OCI-LY1 (cell line): ENCODE results near the gene PSMG4.

Experiments
- H2AFZ ChIP-seq: fragments of 200-600 bp; sonication (generic), shearing (Covaris generic); 2 replicates; pipeline ENCODE4 v1.6.0; 2014; ENCODE audit warnings: antibody characterized with exemption, mild to moderate bottlenecking, low read length
- H3F3A ChIP-seq: fragments of 200-600 bp; sonication (generic), shearing (Covaris generic); 2 replicates; pipeline ENCODE4 v1.6.0; 2014; ENCODE audit warnings: mild to moderate bottlenecking, antibody characterized with exemption, low read length, moderate library complexity; ENCODE audit not compliant: insufficient read depth
- H3K27ac ChIP-seq: fragments of 200-600 bp; sonication (generic); 2 replicates; pipeline ENCODE4 v1.5.1; 2014; ENCODE audit warnings: low read length, mixed run types, mild to moderate bottlenecking, low read depth; ENCODE audit not compliant: poor library complexity, severe bottlenecking
- H3K27me3 ChIP-seq: fragments of 200-600 bp; sonication (generic); 2 replicates; pipeline ENCODE4 v1.6.0; 2014; ENCODE audit warnings: antibody characterized with exemption, mild to moderate bottlenecking, low read length, moderate library complexity; ENCODE audit not compliant: insufficient read depth
- H3K36me3 ChIP-seq: fragments of 200-600 bp; sonication (generic); 2 replicates; pipeline ENCODE4 v1.6.1; 2014; ENCODE audit warnings: mild to moderate bottlenecking, antibody characterized with exemption, low read length, moderate library complexity, mixed read lengths; ENCODE audit not compliant: insufficient read depth
- H3K4me1 ChIP-seq: fragments of 200-600 bp; sonication (generic); 2 replicates; pipeline ENCODE4 v1.5.1; 2014; ENCODE audit warnings: mild to moderate bottlenecking, low read length, moderate library complexity; ENCODE audit not compliant: insufficient read depth, severe bottlenecking
- H3K4me2 ChIP-seq: fragments of 200-600 bp; sonication (generic), shearing (Covaris generic); 2 replicates; pipeline ENCODE4 v1.6.1; 2014; ENCODE audit warnings: low read length
- H3K4me3 ChIP-seq: fragments of 200-600 bp; sonication (generic); 2 replicates; pipeline ENCODE4 v1.5.1; 2014; ENCODE audit warnings: low read length, low read depth, mild to moderate bottlenecking, mixed read lengths; ENCODE audit not compliant: poor library complexity, severe bottlenecking
- H3K79me2 ChIP-seq: fragments of 200-600 bp; shearing (Covaris generic); 2 replicates; pipeline ENCODE4 v1.6.1; 2016; ENCODE audit warnings: mixed run types, low read length, mixed read lengths; ENCODE audit not compliant: insufficient read depth
- H3K9ac ChIP-seq: fragments of 200-600 bp; sonication (generic), shearing (Covaris generic); 2 replicates; pipeline ENCODE4 v1.6.1; 2014; ENCODE audit warnings: mild to moderate bottlenecking, low read length, mixed read lengths
- H3K9me2 ChIP-seq: fragments of 200-600 bp; sonication (generic), shearing (Covaris generic); 2 replicates; pipeline ENCODE4 v1.6.1; 2014; ENCODE audit warnings: low read depth, mild to moderate bottlenecking, low read length, mixed read lengths
- H3K9me3 ChIP-seq: fragments of 200-600 bp; shearing (Covaris generic); 2 replicates; pipeline ENCODE4 v1.6.1; 2014; ENCODE audit warnings: low read length, mixed read lengths
- H4K20me1 ChIP-seq: fragments of 200-600 bp; sonication (generic), shearing (Covaris generic); 2 replicates; pipeline ENCODE4 v1.6.0; 2016; ENCODE audit warnings: mild to moderate bottlenecking, low read length; ENCODE audit not compliant: insufficient read depth
- CTCF ChIP-seq: fragments of 200-600 bp; sonication (generic), shearing (Covaris generic); IDR thresholded peaks from 2 replicates; pipeline ENCODE4 v1.5.1; 2017; ENCODE audit warnings: mild to moderate bottlenecking, antibody characterized with exemption, low read length, moderate library complexity, mixed read lengths
- EZH2 ChIP-seq: fragments of 200-600 bp; sonication (generic), shearing (Covaris generic); IDR thresholded peaks from 2 replicates; pipeline ENCODE4 v1.8.0; 2017; ENCODE audit warnings: borderline replicate concordance, mixed run types, mild to moderate bottlenecking, antibody characterized with exemption, low read length, moderate library complexity, mixed read lengths

PSMG4 gene

GRCh38 chr6:3230256-3230882 is 28.4 kb upstream of the PSMG4 start:
- Histone ChIP-seq H2AFZ (no peak overlapping the region), H3K4me1 (peaks cover 26% of the 10 kb centered on the region), H3K36me3 (no peaks in the 10 kb centered on the region), H3K79me2 (no peaks in the 10 kb centered on the region), H3K9me3 (no peaks in the 10 kb centered on the region), H3K27me3 (peaks cover 6% of the 10 kb centered on the region), H3K4me2 (no peak overlapping the region), H3K4me3 (no peak overlapping the region), H3K9ac (no peak overlapping the region), H3K9me2 (no peaks in the 10 kb centered on the region), H3F3A (no peaks in the 10 kb centered on the region), H3K27ac (no peak overlapping the region), H4K20me1 (no peaks in the 10 kb centered on the region)
- TF ChIP-seq CTCF (no peak), EZH2 (no peak)

- Histone ChIP-seq H3K4me1 (peaks cover 26% of the 10 kb centered on the region), H3K4me2 (no peak overlapping the region), H3K27me3 (peaks cover 6% of the 10 kb centered on the region), H3K36me3 (no peaks in the 10 kb centered on the region), H3K27ac (no peak overlapping the region), H2AFZ (no peak overlapping the region), H3K79me2 (no peaks in the 10 kb centered on the region), H3K4me3 (no peak overlapping the region), H3K9me3 (no peaks in the 10 kb centered on the region), H3F3A (no peaks in the 10 kb centered on the region), H3K9me2 (no peaks in the 10 kb centered on the region), H3K9ac (no peak overlapping the region), H4K20me1 (no peaks in the 10 kb centered on the region)
- no peak for TF ChIP-seq EZH2
- TF ChIP-seq CTCF = no peak
These were observed 27.9 kb upstream of the PSMG4 start for GRCh38 chr6:3230900-3231246.

GRCh38 chr6:3231247-3232016 is 27.3 kb upstream of the PSMG4 start:
- TF ChIP-seq CTCF (no peak), EZH2 (no peak)
- Histone ChIP-seq H3F3A (no peaks in the 10 kb centered on the region), H3K9me2 (no peaks in the 10 kb centered on the region), H2AFZ (no peak overlapping the region), H3K27ac (no peak overlapping the region), H3K4me3 (no peak overlapping the region), H3K27me3 (peaks cover 6% of the 10 kb centered on the region), H3K4me2 (no peak overlapping the region), H3K4me1 (peaks cover 26% of the 10 kb centered on the region), H3K9ac (no peak overlapping the region), H4K20me1 (no peaks in the 10 kb centered on the region), H3K9me3 (no peaks in the 10 kb centered on the region), H3K36me3 (no peaks in the 10 kb centered on the region), H3K79me2 (no peaks in the 10 kb centered on the region)
